NCI-H446 (cell line): Measurements from ENCODE around the gene PAX4.

Experiments
- DNase-seq, 2 experiments: peaks; one replicate each; lab custom pipeline; 2025; lab: John Stamatoyannopoulos, UW

PAX4 gene

GRCh38 chr7:127629268-127629854, 11.4 kb upstream of the PAX4 start:
- DNase-seq: no peak

- DNase-seq: no peak
These were observed 10.5 kb upstream of the PAX4 start for GRCh38 chr7:127628445-127628844.

- no peak for DNase-seq
These were observed 7.4 kb upstream of the PAX4 start for GRCh38 chr7:127625331-127625730.

GRCh38 chr7:127620406-127621233, 2.7 kb upstream of the PAX4 start:
- no peak for DNase-seq

GRCh38 chr7:127619681-127620405, 1.9 kb upstream of the PAX4 start:
- DNase-seq: no peak

GRCh38 chr7:127618775-127619174, 833 bp upstream of the PAX4 start:
- no peak for DNase-seq

- DNase-seq: no peak
These were observed 1.2 kb downstream of the PAX4 start for GRCh38 chr7:127616724-127617123.

- DNase-seq: no peak
These were observed 5.7 kb downstream of the PAX4 start for GRCh38 chr7:127612263-127612662.

GRCh38 chr7:127609297-127609696, 8.6 kb downstream of the PAX4 start:
- no peak for DNase-seq

- DNase-seq: no peak
These were observed 9.5 kb downstream of the PAX4 start for GRCh38 chr7:127608446-127608845.

GRCh38 chr7:127600885-127601284, 17.1 kb downstream of the PAX4 start:
- DNase-seq: no peak

- no peak for DNase-seq
These were observed 19.6 kb downstream of the PAX4 start for GRCh38 chr7:127598318-127598717.

GRCh38 chr7:127595737-127596136, 22.2 kb downstream of the PAX4 start:
- DNase-seq: no peak

- no peak for DNase-seq
These were observed 23.5 kb downstream of the PAX4 start for GRCh38 chr7:127594490-127594889.

GRCh38 chr7:127592550-127592949, 25.4 kb downstream of the PAX4 start:
- DNase-seq: no peak

GRCh38 chr7:127591591-127591990, 26.4 kb downstream of the PAX4 start:
- no peak for DNase-seq

- no peak for DNase-seq
These were observed 26.8 kb downstream of the PAX4 start for GRCh38 chr7:127591189-127591588.

- DNase-seq: no peak
These were observed 28.0 kb downstream of the PAX4 start for GRCh38 chr7:127589896-127590295.

GRCh38 chr7:127588697-127589482, 29.1 kb downstream of the PAX4 start:
- peak in 1 of 2 experiments; percentile 27 for DNase-seq

GRCh38 chr7:127588019-127588696, 29.8 kb downstream of the PAX4 start, which contains the start of gene ARF5:
Gene ARF5 (plus strand): TSS chr7:127588411. CDS start chr7:127588499, 88 bp downstream.
- peak; percentile 14 to 84 for DNase-seq

GRCh38 chr7:127587663-127588018, 30.3 kb downstream of the PAX4 start:
- no peak for DNase-seq

GRCh38 chr7:127586346-127586745, 31.6 kb downstream of the PAX4 start:
- no peak for DNase-seq
